KMS-11 (cell line): Measurements from ENCODE around the gene KCNC1.

ENCODE experiments used
- H2AFZ ChIP-seq: fragments of 200-600 bp; sonication (generic); 2 replicates; pipeline ENCODE4 v1.6.1; 2016; ENCODE audit warnings: antibody characterized with exemption, mixed run types, low read depth
- H3K27ac ChIP-seq: fragments of 200-600 bp; sonication (generic); 2 replicates; pipeline ENCODE4 v1.6.1; 2016; ENCODE audit warnings: mild to moderate bottlenecking, mixed run types
- H3K27me3 ChIP-seq: fragments of 200-600 bp; sonication (generic); 2 replicates; pipeline ENCODE4 v1.6.1; 2017; ENCODE audit warnings: mild to moderate bottlenecking, low read depth, mixed run types, moderate library complexity; ENCODE audit not compliant: insufficient read depth
- H3K36me3 ChIP-seq: fragments of 200-600 bp; sonication (generic); 2 replicates; pipeline ENCODE4 v1.6.1; 2017; ENCODE audit warnings: mild to moderate bottlenecking, mixed run types; ENCODE audit not compliant: insufficient read depth
- H3K4me1 ChIP-seq: fragments of 200-600 bp; sonication (generic); 2 replicates; pipeline ENCODE4 v1.6.1; 2016; ENCODE audit warnings: mild to moderate bottlenecking, low read depth, mixed run types; ENCODE audit not compliant: poor library complexity, severe bottlenecking
- H3K4me2 ChIP-seq: fragments of 200-600 bp; sonication (generic); 2 replicates; pipeline ENCODE4 v1.7.0; 2016; ENCODE audit warnings: mild to moderate bottlenecking, mixed run types
- H3K4me3 ChIP-seq: fragments of 200-600 bp; sonication (generic); IDR thresholded peaks from 2 replicates; pipeline ENCODE4 v1.6.1; 2017; ENCODE audit warnings: low read depth, low read length, mixed read lengths; ENCODE audit not compliant: insufficient read depth
- H3K79me2 ChIP-seq: fragments of 200-600 bp; sonication (generic); 2 replicates; pipeline ENCODE4 v1.6.1; 2016; ENCODE audit warnings: low read depth, mixed run types; ENCODE audit not compliant: insufficient read depth
- H3K9ac ChIP-seq: fragments of 200-600 bp; sonication (generic); 2 replicates; pipeline ENCODE4 v1.6.1; 2016; ENCODE audit warnings: mild to moderate bottlenecking, mixed run types
- H4K20me1 ChIP-seq: fragments of 200-600 bp; sonication (generic); 2 replicates; pipeline ENCODE4 v1.6.1; 2016; ENCODE audit warnings: mild to moderate bottlenecking, mixed run types; ENCODE audit not compliant: insufficient read depth
- CTCF ChIP-seq: fragments of 200-600 bp; sonication (generic); conservative IDR thresholded peaks from 2 replicates; pipeline ENCODE4 v1.6.1; 2017; ENCODE audit warnings: low read depth, mild to moderate bottlenecking, antibody characterized with exemption, low read length, moderate library complexity, mixed read lengths

The KCNC1 gene

GRCh38 chr11:17713851-17714250 is 20.7 kb upstream of the KCNC1 start:
- no peaks in the 10 kb centered on the region for H3K79me2 ChIP-seq
- no peak overlapping the region for H3K9ac ChIP-seq
- H4K20me1 ChIP-seq, result no peaks in the 10 kb centered on the region
- no peak overlapping the region for H3K4me2 ChIP-seq
- no peak for TF ChIP-seq CTCF
- H3K36me3 ChIP-seq, result no peaks in the 10 kb centered on the region
- H3K4me1 ChIP-seq, result no peaks in the 10 kb centered on the region
- H3K27ac ChIP-seq, result no peak overlapping the region
- no peak overlapping the region for H3K4me3 ChIP-seq
- no peak overlapping the region for H2AFZ ChIP-seq
- no peaks in the 10 kb centered on the region for H3K27me3 ChIP-seq

- H3K9ac ChIP-seq, result no peak overlapping the region
- H3K27me3 ChIP-seq, result no peaks in the 10 kb centered on the region
- TF ChIP-seq CTCF, result no peak
- H4K20me1 ChIP-seq, result no peaks in the 10 kb centered on the region
- H3K27ac ChIP-seq, result no peak overlapping the region
- no peaks in the 10 kb centered on the region for H3K36me3 ChIP-seq
- H2AFZ ChIP-seq, result no peak overlapping the region
- no peak overlapping the region for H3K4me2 ChIP-seq
- H3K79me2 ChIP-seq, result no peaks in the 10 kb centered on the region
- H3K4me3 ChIP-seq, result no peak overlapping the region
- no peaks in the 10 kb centered on the region for H3K4me1 ChIP-seq
Measured at GRCh38 chr11:17714356-17714854, 20.2 kb upstream of the KCNC1 start.

GRCh38 chr11:17714870-17715269 is 19.7 kb upstream of the KCNC1 start:
- Histone ChIP-seq H3K4me2 (no peak overlapping the region), H2AFZ (no peak overlapping the region), H3K4me1 (no peaks in the 10 kb centered on the region), H3K4me3 (no peak overlapping the region), H3K36me3 (no peaks in the 10 kb centered on the region), H3K27me3 (no peaks in the 10 kb centered on the region), H3K9ac (no peak overlapping the region), H3K27ac (no peak overlapping the region), H4K20me1 (no peaks in the 10 kb centered on the region), H3K79me2 (no peaks in the 10 kb centered on the region)
- no peak for TF ChIP-seq CTCF

GRCh38 chr11:17716807-17717206 is 17.8 kb upstream of the KCNC1 start:
- Histone ChIP-seq H3K27ac (no peak overlapping the region), H3K79me2 (no peaks in the 10 kb centered on the region), H3K4me3 (no peak overlapping the region), H4K20me1 (no peaks in the 10 kb centered on the region), H3K36me3 (no peaks in the 10 kb centered on the region), H3K4me1 (no peaks in the 10 kb centered on the region), H2AFZ (no peak overlapping the region), H3K9ac (no peak overlapping the region), H3K4me2 (no peak overlapping the region), H3K27me3 (no peaks in the 10 kb centered on the region)
- no peak for TF ChIP-seq CTCF
